Naive thymus-derived CD4-positive, alpha-beta T cell (primary cell): ENCODE data around the gene SLX4IP. TPM values are rescaled to one million over a fixed set of nuclear protein-coding genes. Genes with fewer than 3 reads are reported as not detected.
"Not testable (repeated sequence)": the region's sequence is repeated elsewhere in the genome, so short reads cannot be mapped to it uniquely, and the experiment has no call there.

ENCODE experiments used
- ATAC-seq: fragments of 150-1000 bp; cut with Tn5 transposase; 2 replicates; pipeline ENCODE4 v1.10.0; 2021; ENCODE audit warnings: mild to moderate bottlenecking, moderate library complexity
- CTCF ChIA-PET: fragments of 350-600 bp; sonication (Branson Sonifier 250); formaldehyde crosslinking; loops from one replicate; lab custom pipeline; 2021; ENCODE audit warnings: antibody characterized with exemption; lab: Charles Lee
- POLR2A ChIA-PET: fragments of 350-600 bp; sonication (Branson Sonifier 250); formaldehyde crosslinking; loops from one replicate; lab custom pipeline; 2021; ENCODE audit warnings: antibody characterized with exemption, inconsistent platforms; lab: Charles Lee
- DNase-seq, 9 donors: peaks; one replicate each; pipeline versions ENCODE4 v3.0.0 to v3.0.0-alpha.2; 2020 to 2022; ENCODE audit warnings: mixed read lengths in 1 of 9
- H3K27ac ChIP-seq: one replicate; pipeline ENCODE4 v1.7.0; 2013; ENCODE audit warnings: mild to moderate bottlenecking, low read depth, low read length, moderate library complexity
- H3K27me3 ChIP-seq, 2 donors: one replicate each; pipeline ENCODE4 v1.7.0; 2013; ENCODE audit warnings: low read length in 2 of 2, mild to moderate bottlenecking in 2 of 2, moderate library complexity in 2 of 2; ENCODE audit not compliant: control insufficient read depth in 2 of 2, insufficient read depth in 2 of 2
- H3K36me3 ChIP-seq, 3 experiments: 1 replicate in 2 of 3; 2 replicates in 1 of 3; pipeline ENCODE4 v1.7.0; 2013; ENCODE audit warnings: low read length in 3 of 3, mild to moderate bottlenecking in 3 of 3, moderate library complexity in 1 of 3; ENCODE audit not compliant: insufficient read depth in 3 of 3, control insufficient read depth in 2 of 3
- H3K4me1 ChIP-seq, 2 donors: one replicate each; pipeline ENCODE4 v1.7.0; 2013; ENCODE audit warnings: low read length in 2 of 2, mild to moderate bottlenecking in 2 of 2, moderate library complexity in 1 of 2; ENCODE audit not compliant: control insufficient read depth in 2 of 2, insufficient read depth in 2 of 2
- H3K4me3 ChIP-seq: 2 replicates; pipeline ENCODE4 v1.7.0; 2013; ENCODE audit warnings: mild to moderate bottlenecking, low read length
- H3K9me3 ChIP-seq, 3 experiments: 1 replicate in 2 of 3; 2 replicates in 1 of 3; pipeline ENCODE4 v1.7.0; 2013; ENCODE audit warnings: low read length in 3 of 3; ENCODE audit not compliant: control insufficient read depth in 2 of 3
- H3K27ac Mint-ChIP-seq, 9 donors: one replicate each; pipeline ENCODE4 v1.8.0; 2020 to 2022; ENCODE audit warnings: mixed read lengths in 9 of 9, mild to moderate bottlenecking in 8 of 9, moderate library complexity in 5 of 9, inconsistent platforms in 2 of 9
- H3K27me3 Mint-ChIP-seq, 5 donors: one replicate each; pipeline ENCODE4 v1.8.0; 2021 to 2022; ENCODE audit warnings: mixed read lengths in 5 of 5, mild to moderate bottlenecking in 1 of 5
- H3K36me3 Mint-ChIP-seq, 5 donors: one replicate each; pipeline ENCODE4 v1.8.0; 2020 to 2022; ENCODE audit warnings: mixed read lengths in 5 of 5, mild to moderate bottlenecking in 3 of 5, inconsistent platforms in 1 of 5
- H3K4me1 Mint-ChIP-seq, 7 donors: one replicate each; pipeline ENCODE4 v1.8.0; 2020 to 2022; ENCODE audit warnings: mixed read lengths in 7 of 7, mild to moderate bottlenecking in 3 of 7, inconsistent platforms in 1 of 7
- H3K4me3 Mint-ChIP-seq, 10 donors: one replicate each; pipeline ENCODE4 v1.8.0; 2020 to 2022; ENCODE audit warnings: mild to moderate bottlenecking in 10 of 10, mixed read lengths in 10 of 10, moderate library complexity in 6 of 10, inconsistent platforms in 2 of 10
- H3K9me3 Mint-ChIP-seq, 11 donors: one replicate each; pipeline ENCODE4 v1.8.0; 2020 to 2022; ENCODE audit warnings: mixed read lengths in 11 of 11, mild to moderate bottlenecking in 4 of 11, inconsistent platforms in 1 of 11, moderate library complexity in 1 of 11
- intact Hi-C, 2 donors: fragments of 100-400 bp; cut with micrococcal nuclease; formaldehyde crosslinking; loops; one replicate each; pipeline ENCODE4 v1.15.1; 2023
- polyA plus RNA-seq, 2 donors: library from polyadenylated mRNA; unstranded; fragments of 300-500 nt; fragmentation: Illumina TruSeq; gene quantifications; one replicate each; pipeline ENCODE4 v1.2.3, GENCODE V29; 2021
- total RNA-seq, 6 experiments: library from RNA in 5 of 6; stranded (reverse) in 5 of 6; gene quantifications; 1 replicate in 5 of 6; 2 replicates in 1 of 6; pipeline ENCODE4 v1.2.3 and lab custom pipeline; 2021 to 2026

SLX4IP gene
- total and polyA plus RNA-seq, 7 experiments from 2014 or later, result 1.6 to 8.2 (median 5.3) TPM

GRCh38 chr20:10580700-10581099, 145.6 kb downstream of the SLX4IP start:
- Mint-ChIP-seq H3K4me1 (peaks cover 0 to 12% (median 0%) of the 10 kb centered on the region in 7 donors), H3K4me3 (no peak overlapping the region), H3K36me3 (peaks cover 1 to 33% (median 21%) of the 10 kb centered on the region in 5 donors), H3K27ac (no peak overlapping the region), H3K9me3 (no peaks in the 10 kb centered on the region), H3K27me3 (no peaks in the 10 kb centered on the region)
- Histone ChIP-seq H3K9me3 (no peaks in the 10 kb centered on the region), H3K4me3 (no peak overlapping the region), H3K4me1 (no peaks in the 10 kb centered on the region), H3K36me3 (no peaks in the 10 kb centered on the region), H3K27ac (no peak overlapping the region), H3K27me3 (no peaks in the 10 kb centered on the region)
- ChIA-PET CTCF (no interaction called here), POLR2A (no interaction called here)
- intact Hi-C loops, result no loop called here
- DNase-seq (no peak), ATAC-seq (no peak)

DNA sequence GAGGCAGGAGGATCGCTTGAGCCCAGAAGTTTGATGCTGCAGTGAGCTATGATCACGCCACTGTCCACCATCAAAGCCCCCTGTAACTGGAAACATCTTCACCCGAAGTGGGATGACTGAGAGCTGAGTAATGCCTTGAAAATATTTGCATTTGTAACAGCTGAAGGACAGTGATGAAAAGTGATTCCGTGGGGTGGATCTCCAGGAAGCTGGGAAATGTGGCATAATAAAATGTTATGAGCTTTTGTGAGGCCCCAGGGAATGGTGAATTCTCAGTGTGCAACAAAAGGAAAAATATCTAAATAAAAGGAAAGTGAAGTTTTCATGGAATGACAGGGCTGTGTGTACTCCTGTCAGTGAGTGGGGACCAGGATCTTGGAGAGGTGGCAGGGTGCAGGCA, 146.7 kb downstream of the SLX4IP start:
- ATAC-seq, result no peak
- H3K36me3 ChIP-seq, result no peaks in the 10 kb centered on the region
- intact Hi-C loops, result no loop called here
- no peak overlapping the region for H3K27ac ChIP-seq
- H3K9me3 ChIP-seq, result no peaks in the 10 kb centered on the region
- no peak overlapping the region for H3K4me3 Mint-ChIP-seq
- DNase-seq, result no peak
- H3K9me3 Mint-ChIP-seq, result no peaks in the 10 kb centered on the region
- POLR2A ChIA-PET, result no interaction called here
- no peak overlapping the region for H3K4me3 ChIP-seq
- no peaks in the 10 kb centered on the region for H3K27me3 Mint-ChIP-seq
- no peak overlapping the region for H3K27ac Mint-ChIP-seq
- H3K27me3 ChIP-seq, result no peaks in the 10 kb centered on the region
- H3K4me1 Mint-ChIP-seq, result peaks cover 0 to 12% (median 0%) of the 10 kb centered on the region in 7 donors
- peaks cover 3 to 38% (median 23%) of the 10 kb centered on the region in 5 donors for H3K36me3 Mint-ChIP-seq
- H3K4me1 ChIP-seq, result no peaks in the 10 kb centered on the region
- CTCF ChIA-PET, result no interaction called here

- POLR2A ChIA-PET, result no interaction called here
- CTCF ChIA-PET, result no interaction called here
- DNase-seq, result no peak
Measured at GRCh38 chr20:10584371-10584770, 149.3 kb downstream of the SLX4IP start.

DNA sequence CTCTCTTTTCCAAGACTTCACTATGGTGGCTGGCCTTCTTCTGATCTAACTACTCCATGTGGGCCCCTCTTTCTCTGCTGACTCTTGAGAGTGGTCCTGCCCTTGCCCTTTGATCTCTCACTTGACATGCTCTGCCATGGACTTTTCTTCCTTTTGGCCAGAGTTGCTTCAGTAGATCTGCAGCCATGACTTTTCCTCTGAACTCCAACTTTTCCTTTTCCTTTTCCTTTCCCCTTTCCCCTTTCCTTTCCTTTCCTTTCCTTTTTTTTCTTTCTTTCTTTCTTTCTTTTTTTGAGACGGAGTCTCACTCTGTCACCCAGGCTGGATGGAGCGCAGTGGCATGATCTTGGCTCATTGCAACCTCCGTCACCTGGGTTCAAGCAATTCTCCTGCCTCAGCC, 150.2 kb downstream of the SLX4IP start:
- peaks cover 3 to 32% (median 19%) of the 10 kb centered on the region in 5 donors for H3K36me3 Mint-ChIP-seq
- no peaks in the 10 kb centered on the region for H3K27me3 Mint-ChIP-seq
- Histone ChIP-seq H3K27ac (no peak overlapping the region), H3K4me1 (no peaks in the 10 kb centered on the region), H3K9me3 (no peaks in the 10 kb centered on the region), H3K4me3 (no peak overlapping the region), H3K27me3 (no peaks in the 10 kb centered on the region), H3K36me3 (no peaks in the 10 kb centered on the region)
- ATAC-seq (no peak), DNase-seq (no peak)
- H3K27ac Mint-ChIP-seq, result no peak overlapping the region
- no peaks in the 10 kb centered on the region for H3K9me3 Mint-ChIP-seq
- H3K4me3 Mint-ChIP-seq, result no peak overlapping the region
- H3K4me1 Mint-ChIP-seq, result no peaks in the 10 kb centered on the region
- POLR2A ChIA-PET, result no interaction called here
- CTCF ChIA-PET, result interaction anchor here (0.5 kb wide), 1 partner anchor 14 kb away, joined by 3 read pairs; no protein-coding TSS in a partner anchor
- intact Hi-C loops, result no loop called here

More at GRCh38 chr20:10584371-10584770, 149.3 kb downstream of the SLX4IP start:
- H3K27me3 ChIP-seq, result no peaks in the 10 kb centered on the region
- H3K36me3 ChIP-seq, result no peaks in the 10 kb centered on the region
- H3K4me3 Mint-ChIP-seq, result no peak overlapping the region
- no peak overlapping the region for H3K27ac ChIP-seq
- peaks cover 3 to 33% (median 23%) of the 10 kb centered on the region in 5 donors for H3K36me3 Mint-ChIP-seq
- ATAC-seq, result no peak
- H3K4me1 ChIP-seq, result no peaks in the 10 kb centered on the region
- intact Hi-C loops, result no loop called here
- H3K27me3 Mint-ChIP-seq, result no peaks in the 10 kb centered on the region
- no peaks in the 10 kb centered on the region for H3K9me3 ChIP-seq
- no peaks in the 10 kb centered on the region for H3K4me1 Mint-ChIP-seq
- no peaks in the 10 kb centered on the region for H3K9me3 Mint-ChIP-seq
- no peak overlapping the region for H3K4me3 ChIP-seq
- H3K27ac Mint-ChIP-seq, result no peak overlapping the region

DNA sequence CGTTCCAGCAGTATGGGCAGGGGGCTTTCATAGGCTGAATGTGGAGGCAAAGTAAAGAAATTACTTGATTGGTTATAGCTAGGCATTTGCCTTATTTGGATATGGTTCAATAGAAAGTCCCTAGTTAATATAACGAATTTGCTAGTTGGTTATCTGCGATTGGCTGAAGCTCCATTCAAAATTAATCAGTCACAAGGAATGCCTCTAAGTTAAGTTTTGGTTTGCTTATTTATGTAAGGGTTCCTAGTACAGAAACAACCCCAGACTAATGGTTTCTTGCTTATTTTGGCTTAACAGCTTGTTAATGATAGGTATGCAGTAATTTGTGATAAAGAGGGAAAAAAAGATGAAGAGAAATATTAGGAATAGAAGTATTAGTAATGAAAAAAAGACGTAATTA, 151.2 kb downstream of the SLX4IP start:
- H3K36me3 Mint-ChIP-seq, result peaks cover 1 to 23% (median 9%) of the 10 kb centered on the region in 5 donors
- Histone ChIP-seq H3K27ac (no peak overlapping the region), H3K36me3 (no peaks in the 10 kb centered on the region), H3K27me3 (no peaks in the 10 kb centered on the region), H3K4me3 (no peak overlapping the region), H3K9me3 (no peaks in the 10 kb centered on the region), H3K4me1 (no peaks in the 10 kb centered on the region)
- intact Hi-C loops, result no loop called here
- H3K4me3 Mint-ChIP-seq, result no peak overlapping the region
- H3K9me3 Mint-ChIP-seq, result no peaks in the 10 kb centered on the region
- peaks cover 0 to 4% (median 0%) of the 10 kb centered on the region in 7 donors for H3K4me1 Mint-ChIP-seq
- H3K27me3 Mint-ChIP-seq, result no peaks in the 10 kb centered on the region
- DNase-seq (no peak), ATAC-seq (no peak)
- POLR2A ChIA-PET, result no interaction called here
- CTCF ChIA-PET, result no interaction called here
- no peak overlapping the region for H3K27ac Mint-ChIP-seq

DNA sequence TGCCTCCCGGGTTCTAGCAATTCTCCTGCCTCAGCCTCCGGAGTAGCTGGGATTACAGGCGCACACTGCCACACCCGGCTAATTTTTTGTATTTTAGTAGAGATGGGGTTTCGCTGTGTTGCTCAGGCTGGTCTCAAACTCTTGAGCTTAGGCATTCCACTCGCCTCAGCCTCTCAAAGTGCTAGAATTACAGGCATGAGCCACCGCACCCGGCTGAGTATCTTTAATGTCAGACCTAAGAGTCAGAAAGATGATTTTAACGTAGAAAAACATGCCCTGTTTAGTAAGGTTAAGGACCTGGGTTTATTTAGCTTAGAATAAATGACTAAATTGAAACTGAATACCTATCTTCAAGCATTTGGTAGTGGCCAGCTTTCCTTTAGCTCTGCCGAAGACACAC, 155.3 kb downstream of the SLX4IP start:
- H3K36me3 ChIP-seq, H3K4me3 Mint-ChIP-seq, H3K4me1 Mint-ChIP-seq, H3K4me1 ChIP-seq, CTCF ChIA-PET, ATAC-seq, H3K27me3 Mint-ChIP-seq, H3K9me3 ChIP-seq, POLR2A ChIA-PET, H3K9me3 Mint-ChIP-seq, H3K4me3 ChIP-seq, H3K27me3 ChIP-seq, H3K27ac ChIP-seq, DNase-seq, intact Hi-C loops, H3K27ac Mint-ChIP-seq: not testable (repeated sequence)
- peaks cover 0 to 23% (median 4%) of the 10 kb centered on the region in 5 donors for H3K36me3 Mint-ChIP-seq

DNA sequence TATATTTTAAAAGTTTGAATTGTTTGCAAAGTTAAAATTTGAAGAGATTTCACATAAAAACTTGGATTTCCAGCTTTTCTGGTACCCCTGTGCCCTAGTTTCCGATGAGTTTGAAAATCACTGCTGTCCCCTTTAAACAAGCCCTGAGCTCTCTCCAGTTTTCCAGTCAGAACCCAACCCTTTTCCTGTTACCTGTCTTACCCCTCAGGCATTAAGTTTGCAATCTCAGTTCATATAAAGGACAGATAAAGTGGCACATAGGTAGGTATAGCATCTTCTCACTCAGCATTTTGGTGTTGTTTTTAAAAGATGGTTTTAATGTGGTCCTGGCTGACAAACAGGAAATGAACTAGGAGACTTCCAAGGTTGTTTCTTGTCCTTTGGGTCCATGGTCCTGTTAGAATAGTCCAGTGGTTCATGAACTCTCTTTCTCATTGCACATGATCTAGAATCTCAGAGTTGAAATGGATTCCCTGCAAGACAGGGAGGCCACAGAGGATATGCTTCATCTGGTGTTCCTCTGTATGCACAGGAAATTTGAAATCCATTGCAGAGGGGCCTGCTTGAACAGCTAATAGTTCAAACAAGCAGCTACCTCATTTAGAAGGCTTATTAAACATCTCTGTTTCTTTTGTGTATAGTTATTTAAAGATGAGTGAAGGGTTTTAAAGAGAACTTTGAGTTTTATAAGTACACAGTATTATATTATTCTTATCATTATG, 156.0 kb downstream of the SLX4IP start:
- ChIA-PET CTCF (no interaction called here), POLR2A (no interaction called here)
- Histone ChIP-seq H3K27ac (no peak overlapping the region), H3K36me3 (no peaks in the 10 kb centered on the region), H3K4me1 (no peaks in the 10 kb centered on the region), H3K27me3 (no peaks in the 10 kb centered on the region), H3K9me3 (no peaks in the 10 kb centered on the region), H3K4me3 (no peak overlapping the region)
- Mint-ChIP-seq H3K4me3 (no peak overlapping the region), H3K9me3 (no peaks in the 10 kb centered on the region), H3K4me1 (peaks cover 0 to 7% (median 0%) of the 10 kb centered on the region in 7 donors), H3K27ac (no peak overlapping the region), H3K36me3 (peaks cover 0 to 20% (median 3%) of the 10 kb centered on the region in 5 donors), H3K27me3 (no peaks in the 10 kb centered on the region)
- no peak for DNase-seq
- ATAC-seq, result no peak
- intact Hi-C loops, result no loop called here
